Ramos (cell line): ENCODE data around the gene TBPL1.
"Not testable (repeated sequence)": the region's sequence is repeated elsewhere in the genome, so short reads cannot be mapped to it uniquely, and the experiment has no call there.

Source experiments
- in situ Hi-C: fragments of 300-500 bp; cut with MboI; formaldehyde crosslinking; loops from one replicate; pipeline ENCODE4 v1.14.3; 2022; ENCODE audit warnings: low sequenced_read_pairs; ENCODE audit not compliant: unreplicated experiment

TBPL1 gene

DNA sequence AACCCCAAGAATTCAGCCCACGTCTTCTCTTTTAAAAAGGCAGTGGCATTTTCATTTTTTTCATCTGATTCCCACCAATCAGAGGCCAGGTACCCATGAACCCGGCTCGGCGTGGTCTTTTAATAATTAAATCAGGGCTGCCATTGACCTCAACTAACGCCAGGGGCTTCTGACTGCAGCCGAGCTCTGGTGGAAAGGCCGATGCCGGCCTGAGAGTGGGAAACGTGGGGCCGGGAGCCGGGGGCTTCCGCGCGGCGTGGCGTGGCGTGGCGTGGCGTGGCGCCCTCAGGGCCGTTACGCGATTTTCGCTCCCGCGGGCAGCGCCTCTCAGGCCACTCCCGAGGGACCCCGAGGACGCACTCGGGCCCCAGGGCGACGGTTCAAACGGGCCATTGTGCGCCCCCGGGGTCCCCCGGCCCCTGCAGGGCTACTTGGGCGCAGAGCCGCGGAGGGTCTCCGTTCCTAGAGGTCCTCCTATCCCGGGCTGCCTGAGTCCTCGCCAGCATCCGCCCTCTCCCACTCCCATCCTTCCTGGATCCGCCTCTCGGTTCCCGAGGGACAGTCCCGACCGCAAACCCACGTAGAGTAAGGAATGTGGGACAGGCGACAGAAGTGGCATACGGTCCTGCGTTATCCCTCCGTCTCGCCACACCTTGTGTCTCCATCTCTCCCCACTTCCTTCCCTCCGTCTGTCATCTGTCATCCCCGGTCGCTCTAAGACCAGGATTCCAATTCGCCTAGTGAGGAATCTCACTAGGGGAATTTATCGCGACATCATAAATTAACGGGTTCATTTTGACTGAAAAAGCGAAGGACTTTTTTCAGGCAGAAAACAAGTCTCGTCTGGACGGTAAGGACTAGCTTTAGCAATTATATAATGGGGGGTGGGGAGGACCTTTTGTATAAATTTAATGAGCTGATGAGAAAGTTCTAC, 876 bp upstream of the TBPL1 start:
- in situ Hi-C loops = no loop called here

DNA sequence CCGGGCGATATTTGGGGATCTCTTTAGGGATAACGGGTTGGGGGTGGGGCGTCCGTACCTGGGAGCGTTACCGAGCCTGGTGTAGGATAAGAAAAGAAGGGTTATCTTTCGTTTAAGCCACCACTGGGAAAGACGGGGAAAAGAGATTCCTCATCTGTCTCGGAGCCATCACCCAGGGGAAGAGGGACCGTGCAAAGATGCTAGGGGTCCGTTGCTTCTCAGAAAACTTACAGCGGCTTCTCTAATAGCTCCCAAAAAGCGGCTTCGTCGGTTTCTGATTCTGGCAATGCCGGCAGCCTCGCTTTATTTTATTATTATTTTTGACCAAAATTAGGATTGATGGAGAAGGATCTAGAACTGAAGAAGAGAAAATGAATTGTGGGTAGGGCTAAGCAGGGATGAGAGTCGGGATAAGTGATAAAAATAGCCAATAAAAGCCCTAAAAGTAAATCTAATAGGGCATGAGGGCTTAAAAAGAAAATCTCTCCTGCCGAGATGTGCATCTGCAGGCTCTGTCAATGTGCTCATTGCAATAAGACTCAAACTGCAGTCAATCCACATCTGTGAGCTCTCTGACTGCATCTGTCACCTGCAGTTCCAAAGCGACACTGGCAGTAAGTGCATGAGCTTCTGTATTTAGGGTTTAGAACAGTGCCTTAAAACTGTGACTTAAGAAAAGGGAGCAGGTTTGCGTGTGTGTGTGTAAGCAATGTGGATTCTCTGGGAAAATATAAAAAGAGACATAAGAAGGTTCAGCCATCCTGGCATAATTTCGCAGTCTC, 801 bp downstream of the TBPL1 start:
- in situ Hi-C loops = no loop called here

DNA sequence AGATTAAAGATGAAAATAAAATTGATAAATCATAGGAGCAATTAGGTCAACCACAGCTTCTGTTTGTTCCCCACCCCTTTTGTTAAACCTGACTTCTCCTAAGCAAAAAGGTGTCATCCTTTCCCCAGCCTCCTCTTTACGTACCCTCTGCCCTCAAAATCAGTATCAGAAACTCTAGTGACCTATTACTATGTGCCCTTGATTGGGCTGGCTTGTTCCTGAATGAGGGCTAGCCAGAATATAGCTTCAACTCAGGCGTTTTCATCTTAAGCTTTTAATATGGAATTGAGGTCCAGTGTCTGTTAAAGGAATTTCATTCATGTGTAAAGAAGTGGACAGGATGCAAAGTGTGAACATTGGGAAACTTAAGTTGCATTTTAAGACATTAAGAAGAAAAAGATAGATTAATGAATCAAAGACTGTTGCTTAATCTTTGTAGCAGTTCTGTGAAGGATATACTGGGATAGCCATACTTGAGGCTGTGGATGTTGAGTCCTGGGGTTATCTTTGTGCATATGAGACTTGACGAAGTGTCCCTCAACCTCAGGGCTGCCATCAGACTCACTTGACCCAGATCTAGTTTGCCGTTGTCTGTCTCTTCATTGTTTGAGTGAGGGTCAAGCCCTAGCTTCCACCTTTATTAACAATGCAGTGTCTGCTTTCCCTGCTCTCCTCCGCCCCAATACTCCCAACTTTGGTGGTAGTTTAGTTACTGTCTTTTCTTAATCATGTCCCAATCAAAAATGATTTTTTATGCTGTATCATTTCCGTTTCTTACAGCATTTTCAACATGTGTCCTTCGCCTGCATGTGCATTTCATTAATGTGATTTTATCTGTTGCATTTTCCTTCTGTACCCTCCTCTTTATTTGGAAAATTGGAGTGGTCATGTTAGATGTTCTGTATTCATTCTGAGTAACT, 1.9 kb downstream of the TBPL1 start:
- in situ Hi-C loops = no loop called here

DNA sequence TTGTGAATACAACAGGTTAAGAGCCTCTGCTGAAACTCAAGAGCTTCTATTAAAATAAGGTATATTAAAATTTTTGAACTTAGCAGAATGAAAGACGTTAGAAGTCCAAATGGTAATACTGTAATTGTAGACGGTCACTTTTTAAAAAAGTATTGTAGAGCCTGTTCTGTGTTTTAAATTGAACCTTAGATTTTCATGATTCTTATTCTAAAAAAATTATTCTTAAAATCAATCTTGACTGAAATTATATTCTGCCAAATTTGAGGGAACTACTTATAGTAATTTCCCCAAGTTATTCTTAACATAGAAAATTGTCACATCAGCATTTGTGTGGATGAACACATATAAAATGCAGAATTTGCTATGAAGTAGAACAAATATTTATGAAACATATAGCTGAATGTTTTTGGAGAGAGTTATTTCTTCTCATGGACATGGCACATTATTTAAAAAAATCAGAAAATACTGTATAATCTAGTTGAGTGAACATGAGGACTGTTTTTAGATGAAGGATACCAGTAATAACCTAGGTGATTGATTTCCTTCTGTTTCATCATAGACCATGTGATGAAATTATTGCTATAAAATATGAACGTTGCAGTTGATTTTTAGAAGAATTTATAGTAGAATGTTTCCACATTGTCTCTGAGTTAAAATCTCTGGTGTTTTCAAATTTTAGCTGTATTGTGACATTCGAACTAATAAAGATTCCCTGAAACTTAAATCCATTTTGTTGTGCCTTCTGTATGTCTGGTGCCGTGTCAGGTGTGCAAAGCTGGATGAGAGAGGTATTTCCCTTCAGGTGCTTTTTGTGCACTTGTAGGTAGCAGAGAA, 2.8 kb downstream of the TBPL1 start:
- in situ Hi-C loops = no loop called here

DNA sequence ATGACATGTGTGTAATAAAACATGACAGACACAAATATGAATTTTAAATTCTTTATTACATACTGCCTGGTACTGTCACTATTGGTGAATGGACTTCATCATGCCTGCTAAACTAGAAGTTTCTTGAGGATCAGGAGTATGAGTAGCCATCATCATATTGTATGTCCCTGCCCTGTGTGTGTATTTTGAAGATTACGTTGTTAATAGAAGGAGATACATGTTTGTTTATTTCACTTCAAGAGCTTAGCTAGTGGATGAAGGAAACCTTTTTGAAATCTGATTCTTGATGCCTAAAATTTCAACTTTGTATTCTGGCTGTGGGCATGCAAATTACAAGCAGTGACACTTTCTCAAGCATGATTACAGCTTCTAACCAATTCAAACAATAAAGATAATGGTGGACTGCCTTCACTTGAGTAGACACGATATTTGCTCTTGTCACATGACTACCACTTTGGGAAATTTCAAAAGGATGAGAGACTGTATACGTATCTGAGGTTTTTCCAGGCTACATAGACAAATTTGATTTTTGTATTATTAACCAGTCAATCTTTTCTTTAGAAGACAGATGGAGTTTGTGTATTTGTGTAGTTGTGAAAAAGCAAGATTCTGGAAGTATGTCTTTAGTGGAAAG, 3.5 kb downstream of the TBPL1 start:
- in situ Hi-C loops = no loop called here

DNA sequence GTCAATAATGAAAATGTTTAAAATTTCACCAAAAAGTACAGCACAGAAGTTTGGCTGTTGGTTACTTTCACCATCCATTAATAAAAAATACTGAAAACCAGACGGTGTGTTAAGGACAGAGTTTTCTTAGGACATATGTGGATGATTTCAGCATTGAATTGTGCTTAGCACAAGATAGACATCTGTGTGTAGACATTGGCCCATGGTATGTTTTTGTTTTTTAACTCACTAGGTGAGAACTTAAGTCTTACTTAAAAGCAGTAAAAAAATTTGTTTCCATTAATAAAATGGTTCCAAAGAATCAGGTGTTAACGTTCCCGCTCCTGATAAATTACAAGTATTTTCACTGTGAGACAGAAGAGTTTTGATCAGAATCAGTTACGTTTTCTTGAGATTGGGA, 4.2 kb downstream of the TBPL1 start:
- in situ Hi-C loops = no loop called here

DNA sequence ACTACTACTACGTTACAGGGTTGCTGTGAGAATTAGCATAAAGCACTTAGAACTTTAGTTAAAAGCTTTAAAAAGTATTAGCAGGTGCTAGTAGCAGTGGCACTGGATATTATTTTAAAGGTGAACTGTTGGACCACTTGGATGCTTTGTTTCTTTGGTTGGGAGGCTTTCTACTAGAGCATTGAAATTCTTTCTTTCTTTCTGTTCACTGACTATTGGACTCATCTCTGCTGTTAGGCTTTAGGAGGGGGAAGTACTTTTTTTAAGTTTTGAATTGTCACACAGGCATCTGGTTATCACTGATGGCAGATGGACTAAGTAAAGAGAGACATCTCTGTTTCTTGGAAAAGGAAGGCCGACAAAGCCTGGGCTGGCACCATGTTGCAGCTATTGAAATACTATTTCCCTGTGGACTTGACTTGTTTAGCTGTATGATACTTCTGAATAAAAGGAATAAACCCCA, 4.8 kb downstream of the TBPL1 start:
- in situ Hi-C loops = no loop called here

DNA sequence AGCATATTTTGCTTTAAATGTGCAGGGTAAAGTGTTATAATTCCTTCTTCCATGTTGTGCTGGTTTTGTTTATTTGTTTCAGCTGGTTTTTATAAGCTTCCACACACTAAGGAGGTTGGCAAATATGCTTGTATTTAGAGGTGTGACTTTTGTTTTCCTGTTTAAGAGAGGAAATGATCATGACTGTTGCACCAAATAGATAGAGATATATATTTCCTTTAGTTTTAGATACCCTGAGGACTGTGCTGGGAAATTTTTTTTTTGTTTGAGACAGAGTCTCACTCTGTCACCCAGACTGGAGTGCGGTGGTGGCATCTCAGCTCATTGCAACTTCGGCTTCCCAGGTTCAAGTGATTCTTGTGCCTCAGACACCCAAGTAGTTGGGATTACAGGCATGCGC, 5.8 kb downstream of the TBPL1 start:
- in situ Hi-C loops = no loop called here

DNA sequence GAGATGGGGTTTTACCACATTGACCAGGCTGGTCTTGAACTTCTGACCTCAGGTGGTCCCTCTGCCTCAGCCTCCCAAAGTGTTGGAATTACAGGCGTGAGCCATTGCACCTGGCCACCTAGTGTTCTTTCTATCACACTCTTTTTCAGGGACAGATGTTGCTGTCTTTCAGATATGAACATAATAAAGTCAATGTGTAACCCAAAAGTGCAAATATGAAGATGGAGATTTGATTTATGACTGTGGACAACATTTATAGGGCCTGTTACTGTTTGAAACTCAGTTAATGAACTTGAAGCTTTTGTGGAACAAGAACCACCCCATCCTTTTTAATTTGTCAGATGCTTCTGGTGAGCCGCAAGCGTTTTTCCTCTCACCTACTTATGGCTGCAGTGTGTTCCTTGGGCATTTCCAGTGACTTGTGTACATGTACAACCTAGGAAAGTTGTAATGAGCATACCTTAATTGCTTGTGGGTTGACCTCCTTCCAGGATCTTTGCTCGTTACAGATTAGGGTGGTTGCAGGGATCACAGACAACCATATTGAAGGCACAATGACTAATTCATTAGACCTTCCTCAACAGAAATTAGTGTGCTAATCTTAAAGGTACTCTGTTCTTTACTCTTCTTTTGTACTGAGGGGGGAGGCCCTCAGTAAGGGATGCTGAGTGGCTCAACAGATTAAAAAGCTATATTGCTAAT, 6.8 kb downstream of the TBPL1 start:
- in situ Hi-C loops = no loop called here

DNA sequence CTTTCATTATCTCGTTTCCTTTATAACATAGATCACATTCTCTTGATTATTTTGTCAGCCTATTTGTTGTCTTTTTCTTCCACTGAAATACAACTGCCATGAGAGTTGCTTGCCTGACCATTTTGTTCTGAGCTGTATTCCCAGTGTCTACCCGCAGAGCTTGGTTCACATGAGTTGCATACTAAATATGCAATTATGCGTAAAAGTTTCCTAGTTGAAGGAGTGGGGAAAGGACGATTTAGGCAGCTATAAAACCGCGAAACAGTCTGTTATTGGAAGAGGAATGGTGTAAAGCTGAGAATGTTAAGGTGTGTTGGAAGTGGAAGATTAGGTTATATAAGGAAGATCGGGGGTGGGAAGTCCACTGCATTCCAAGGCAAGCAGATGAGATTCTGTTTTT, 8.8 kb downstream of the TBPL1 start:
- in situ Hi-C loops = no loop called here

DNA sequence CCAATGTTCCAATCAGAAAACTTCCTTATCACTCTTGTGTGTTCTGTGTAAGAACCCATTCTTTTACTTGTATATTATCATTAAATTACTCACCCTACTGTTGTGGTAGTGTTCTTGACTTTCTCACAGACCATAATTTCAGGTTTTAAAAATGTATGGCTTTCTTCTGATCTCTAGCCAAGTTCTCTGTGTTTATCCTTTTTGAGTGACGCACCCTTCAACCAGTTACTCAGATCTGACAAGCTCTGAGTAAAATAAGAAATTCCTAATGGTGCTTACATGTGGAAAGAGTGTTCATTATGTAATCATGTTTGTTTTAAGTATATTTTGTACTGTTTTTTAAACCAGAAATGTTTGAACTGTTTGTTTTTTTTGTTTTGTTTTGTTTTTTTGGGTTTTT, 11.0 kb downstream of the TBPL1 start:
- in situ Hi-C loops = no loop called here

DNA sequence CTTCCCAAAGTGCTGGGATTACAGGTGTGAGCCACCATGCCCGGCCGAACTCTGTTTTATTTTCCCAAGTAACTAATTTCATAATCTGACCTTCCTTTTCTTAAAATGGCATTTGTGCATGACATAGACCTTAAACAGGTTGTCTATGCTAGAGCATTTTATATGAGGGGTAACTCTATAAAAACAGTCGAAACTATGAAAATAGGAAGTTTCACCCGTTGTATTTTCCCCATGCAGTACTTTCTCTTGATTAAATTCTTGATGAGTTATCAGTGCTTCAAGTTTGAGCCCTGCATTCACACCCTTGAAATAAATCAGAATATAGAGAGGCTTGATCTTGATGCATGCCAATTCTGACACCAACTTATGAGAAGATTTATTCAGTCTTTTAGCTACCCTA, 11.7 kb downstream of the TBPL1 start:
- in situ Hi-C loops = no loop called here

DNA sequence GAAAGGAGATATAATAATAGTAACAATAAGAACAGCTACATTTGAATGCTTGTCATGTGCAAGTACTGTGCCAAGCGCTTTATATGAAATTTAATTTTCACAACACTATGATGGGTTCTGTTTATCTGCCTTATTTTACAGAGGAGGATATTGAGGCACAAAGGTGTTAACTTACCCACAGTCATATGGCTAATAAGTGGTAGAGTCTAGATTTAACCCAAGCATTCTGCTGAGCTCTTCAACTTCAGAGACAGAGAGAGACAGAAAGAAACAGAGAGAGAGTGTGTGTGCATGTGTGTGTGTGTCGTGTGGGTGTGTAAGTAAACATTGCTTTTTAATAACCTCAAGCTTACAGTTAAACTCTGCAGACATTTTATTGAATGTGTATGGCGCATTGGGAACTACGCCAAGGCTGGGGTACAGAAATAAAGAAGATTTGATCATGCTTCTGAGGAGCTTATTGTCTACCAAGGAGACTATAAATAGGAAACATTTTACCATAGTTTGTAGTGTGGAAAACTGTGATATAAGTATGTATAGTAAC, 12.9 kb downstream of the TBPL1 start:
- in situ Hi-C loops = no loop called here

DNA sequence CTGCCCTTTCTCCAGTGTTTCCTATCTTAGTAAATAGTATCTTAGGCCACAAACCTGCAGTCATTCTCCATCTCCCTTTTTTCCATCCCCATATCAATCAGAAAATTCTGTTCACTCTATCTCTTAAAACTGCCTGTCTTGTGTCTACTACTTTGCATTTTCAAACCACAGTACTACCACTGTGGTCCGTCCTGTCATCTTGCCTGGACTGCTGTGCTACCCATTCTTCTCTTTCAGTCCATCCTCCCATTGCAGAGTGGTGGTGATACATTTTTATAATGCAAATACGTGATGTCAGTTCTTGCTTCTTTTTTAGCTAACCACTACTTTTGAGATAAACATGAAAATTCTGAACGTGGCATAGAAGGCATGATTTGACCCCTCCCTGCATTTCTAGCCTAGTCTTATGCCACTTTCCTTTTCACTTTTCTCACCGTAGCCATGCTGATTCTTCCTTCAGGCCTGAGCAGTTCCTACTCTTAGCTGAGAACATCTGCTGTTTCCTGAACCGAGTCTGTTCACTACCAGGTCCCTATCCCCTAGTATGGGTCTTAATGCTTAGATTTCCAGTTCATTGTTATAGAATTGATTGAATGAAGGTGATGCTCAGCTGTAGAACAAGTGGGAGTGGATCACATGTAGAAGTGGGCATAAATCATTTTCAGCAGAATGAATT, 13.8 kb downstream of the TBPL1 start:
- in situ Hi-C loops = no loop called here

DNA sequence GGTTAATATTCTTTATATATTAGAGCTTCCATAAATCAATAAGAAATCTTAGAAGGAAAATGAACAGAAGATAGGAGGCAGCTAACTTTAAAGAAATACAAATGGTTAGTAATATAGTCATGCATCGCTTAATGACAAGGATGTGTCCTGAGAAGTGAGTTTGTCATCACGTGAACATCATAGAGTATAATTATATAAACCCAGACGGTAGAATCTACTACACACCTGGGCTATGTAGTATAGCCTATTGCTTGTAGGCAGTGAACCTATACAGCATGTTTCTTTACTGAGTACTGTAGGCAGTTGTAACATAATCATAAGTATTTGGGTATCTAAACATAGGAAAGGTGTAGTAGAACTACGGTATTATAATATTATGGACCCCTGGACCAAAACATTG, 14.3 kb downstream of the TBPL1 start:
- in situ Hi-C loops = no loop called here

DNA sequence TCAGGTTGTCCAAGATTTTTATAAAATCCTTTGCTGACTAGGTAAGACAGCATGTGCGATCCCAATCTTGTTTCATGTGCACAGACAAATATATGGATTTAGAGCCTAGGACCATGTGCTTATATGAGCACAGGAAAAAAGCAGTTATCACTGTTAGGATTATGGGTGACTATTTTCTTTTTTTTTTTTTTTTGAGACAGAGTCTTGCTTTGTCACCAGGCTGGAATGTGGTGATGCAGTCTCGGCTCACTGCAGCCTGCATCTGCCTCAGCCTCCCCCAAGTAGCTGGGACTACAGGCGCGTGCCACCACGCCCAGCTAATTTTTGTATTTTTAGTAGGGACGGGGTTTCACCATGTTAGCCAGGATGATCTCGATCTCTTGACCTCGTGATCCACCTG, 14.8 kb downstream of the TBPL1 start:
- in situ Hi-C loops = not testable (repeated sequence)

DNA sequence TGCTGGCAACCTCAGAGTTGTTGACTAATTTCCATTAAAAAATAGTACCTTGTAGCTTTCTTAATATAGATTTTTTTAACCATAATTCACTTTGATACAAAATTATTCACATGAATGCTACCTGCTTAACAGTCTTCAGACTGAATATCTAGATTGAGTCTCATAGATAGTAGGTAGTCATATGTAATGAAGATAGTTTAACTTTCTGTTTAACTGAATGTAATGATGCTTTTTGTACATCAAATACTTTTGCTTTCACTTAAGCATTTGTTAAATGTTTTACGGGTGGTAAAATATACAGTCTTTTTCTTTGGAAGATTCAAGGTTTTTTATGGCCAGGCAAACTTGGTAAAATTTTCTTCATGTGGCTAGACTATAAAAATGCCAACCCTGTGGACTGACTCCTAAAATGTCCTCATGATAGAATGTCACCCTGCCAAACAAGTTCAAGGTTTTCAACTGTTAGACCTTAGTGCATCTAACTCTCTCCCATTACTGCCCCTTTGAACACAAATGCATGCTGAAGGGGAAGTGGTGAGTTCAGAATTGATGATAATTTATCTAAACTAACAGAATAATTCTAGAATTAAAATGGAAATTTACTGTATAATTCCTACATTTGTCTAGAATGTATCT, 16.4 kb downstream of the TBPL1 start:
- in situ Hi-C loops = no loop called here
